Fibroblast of pulmonary artery (primary cell): ENCODE data around the gene ETFB.

Experiments
- DNase-seq: peaks from one replicate; pipeline ENCODE4 v3.0.0-alpha.2; 2010; ENCODE audit warnings: low read depth
- H3K4me3 ChIP-seq: replicated peaks from 2 replicates; pipeline ENCODE4 v1.5.1; 2011; ENCODE audit warnings: low read depth, mild to moderate bottlenecking, control low read depth, low read length, moderate library complexity
- TF ChIP-seq, protein P1 (sequence below): IDR thresholded peaks from 2 replicates; pipeline ENCODE4 v1.5.1; 2011; ENCODE audit warnings: mild to moderate bottlenecking, control low read depth, low read length, inconsistent platforms; ENCODE audit errors: missing control alignments

ETFB gene

DNA sequence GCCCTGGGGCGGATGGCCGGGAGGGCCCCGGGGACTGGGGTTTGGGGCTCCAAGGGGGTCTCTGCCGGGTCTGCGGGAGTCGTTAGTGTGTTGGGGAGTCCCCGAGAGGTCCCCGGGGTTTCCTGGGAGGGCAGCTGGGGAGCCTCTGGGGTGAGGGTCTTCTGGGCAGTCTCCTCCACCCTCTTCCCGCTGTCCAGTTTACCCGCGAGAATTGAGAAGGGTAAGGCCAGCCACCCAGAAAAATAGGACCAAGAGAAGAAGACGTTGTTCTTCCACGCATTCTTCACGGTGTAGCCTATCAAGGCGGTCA is 1.0 kb upstream of the ETFB start:
- H3K4me3 ChIP-seq = peak overlapping the region; percentile 80
- DNase-seq = no peak
- TF ChIP-seq, protein P1, sequence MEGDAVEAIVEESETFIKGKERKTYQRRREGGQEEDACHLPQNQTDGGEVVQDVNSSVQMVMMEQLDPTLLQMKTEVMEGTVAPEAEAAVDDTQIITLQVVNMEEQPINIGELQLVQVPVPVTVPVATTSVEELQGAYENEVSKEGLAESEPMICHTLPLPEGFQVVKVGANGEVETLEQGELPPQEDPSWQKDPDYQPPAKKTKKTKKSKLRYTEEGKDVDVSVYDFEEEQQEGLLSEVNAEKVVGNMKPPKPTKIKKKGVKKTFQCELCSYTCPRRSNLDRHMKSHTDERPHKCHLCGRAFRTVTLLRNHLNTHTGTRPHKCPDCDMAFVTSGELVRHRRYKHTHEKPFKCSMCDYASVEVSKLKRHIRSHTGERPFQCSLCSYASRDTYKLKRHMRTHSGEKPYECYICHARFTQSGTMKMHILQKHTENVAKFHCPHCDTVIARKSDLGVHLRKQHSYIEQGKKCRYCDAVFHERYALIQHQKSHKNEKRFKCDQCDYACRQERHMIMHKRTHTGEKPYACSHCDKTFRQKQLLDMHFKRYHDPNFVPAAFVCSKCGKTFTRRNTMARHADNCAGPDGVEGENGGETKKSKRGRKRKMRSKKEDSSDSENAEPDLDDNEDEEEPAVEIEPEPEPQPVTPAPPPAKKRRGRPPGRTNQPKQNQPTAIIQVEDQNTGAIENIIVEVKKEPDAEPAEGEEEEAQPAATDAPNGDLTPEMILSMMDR = no peak

- H3K4me3 ChIP-seq = peak overlapping the region; percentile 80
- peak; percentile 98 for DNase-seq
- TF ChIP-seq, protein P1 = no peak
These were observed 434 bp upstream of the ETFB start for GRCh38 chr19:51366389-51367254.

DNA sequence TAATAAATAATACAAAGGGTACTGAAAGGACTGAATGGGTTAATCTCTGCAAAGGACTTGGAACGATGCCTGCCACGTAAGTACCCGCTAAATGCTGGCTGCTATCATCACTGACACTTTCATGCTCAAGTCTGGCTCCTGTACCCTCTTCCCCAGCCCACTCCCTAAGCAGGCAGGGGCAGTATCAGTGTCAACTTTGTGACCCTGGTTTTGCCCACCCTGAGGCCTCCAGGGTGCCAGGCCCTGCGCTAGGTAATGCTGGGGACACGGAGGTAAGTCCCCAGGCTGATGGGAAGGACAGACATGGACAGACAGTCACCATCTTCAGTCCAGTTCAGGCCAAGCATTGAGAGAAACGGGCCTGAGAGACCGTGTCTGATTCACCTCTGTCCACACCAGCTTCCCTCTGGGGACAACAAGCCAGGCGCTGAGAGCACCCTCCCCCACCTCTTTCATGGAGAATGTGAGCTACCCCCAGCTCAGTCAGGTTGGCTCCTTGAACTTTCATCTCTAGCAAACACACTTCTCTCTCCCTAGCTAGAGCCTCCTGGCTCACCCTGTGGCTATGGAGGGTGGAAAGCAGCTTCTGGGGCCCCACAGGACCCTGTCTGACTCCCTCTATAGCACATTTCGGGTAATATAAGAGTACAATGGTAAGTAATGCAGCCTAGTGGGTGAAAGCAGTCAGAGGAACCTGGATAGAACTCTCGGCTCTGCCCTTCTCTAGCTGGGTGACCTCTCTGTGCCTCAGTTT is 800 bp downstream of the ETFB start:
- peak; percentile 57 for DNase-seq
- TF ChIP-seq, protein P1 = peak; percentile 11
- H3K4me3 ChIP-seq = peak overlapping the region; percentile 80

- TF ChIP-seq, protein P1 = no peak
- DNase-seq = no peak
- H3K4me3 ChIP-seq = no peak overlapping the region
These were observed 1.7 kb downstream of the ETFB start for GRCh38 chr19:51364200-51365106.

GRCh38 chr19:51361239-51361638 is 4.9 kb downstream of the ETFB start:
- TF ChIP-seq, protein P1 = no peak
- DNase-seq = no peak
- no peak overlapping the region for H3K4me3 ChIP-seq

DNA sequence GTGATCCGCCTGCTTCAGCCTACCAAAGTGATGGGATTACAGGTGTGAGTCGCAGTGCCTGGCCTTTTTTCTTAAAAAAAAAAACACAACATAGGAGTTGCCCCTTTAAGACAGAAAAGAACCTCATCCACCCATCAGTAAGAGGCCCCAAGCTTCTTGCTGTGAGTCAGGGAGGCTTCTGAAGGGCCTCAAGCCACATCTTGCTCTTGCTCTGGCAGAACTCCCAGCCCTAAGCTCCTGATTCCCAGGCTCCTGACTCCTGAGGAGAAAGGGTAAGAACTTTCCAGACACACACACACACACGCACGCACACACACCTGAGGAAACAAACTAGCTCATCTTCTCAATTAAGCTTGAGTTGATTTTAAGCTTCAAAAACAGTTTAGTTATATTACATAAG is 6.9 kb downstream of the ETFB start:
- no peak overlapping the region for H3K4me3 ChIP-seq
- peak; percentile 86 for DNase-seq
- TF ChIP-seq, protein P1 = no peak
